ENCODE measurements around the gene SIN3B.

Gene SIN3B

GRCh38 chr19:16834747-16835146, 5.5 kb downstream of the SIN3B start:
- CTCF ChIA-PET = interaction anchor here (1.4 kb wide), 1 partner anchor 55 kb away, joined by 3 read pairs; no protein-coding TSS in a partner anchor

GRCh38 chr19:16836115-16837034, 7.2 kb downstream of the SIN3B start:
- TF ChIP-seq CTCF (IDR thresholded peaks at IDR 0.05; ENCODE audit: insufficient read depth, low read length, missing control alignments) = no peak
- ChIA-PET POLR2A (interaction anchor here (0.6 kb wide), 1 partner anchor 60 kb away, joined by 3 read pairs; no protein-coding TSS in a partner anchor), CTCF (interaction anchor here (1.2 kb wide), 1 partner anchor 13 kb away, joined by 3 read pairs; no protein-coding TSS in a partner anchor)
- DNase-seq (ENCODE audit: low read depth, low spot score) = no peak
- no peak overlapping the region for H3K4me3 ChIP-seq (ENCODE audit: low read depth, low read length)

More at GRCh38 chr19:16834747-16835146, 5.5 kb downstream of the SIN3B start:
- no peak for TF ChIP-seq CTCF (IDR thresholded peaks at IDR 0.05; ENCODE audit: insufficient read depth, low read length, missing control alignments)
- no peak for DNase-seq (ENCODE audit: low read depth, low spot score)
- H3K4me3 ChIP-seq (ENCODE audit: low read depth, low read length) = no peak overlapping the region
- POLR2A ChIA-PET = no interaction called here

- DNase-seq (ENCODE audit: low read depth, low spot score) = no peak
- ChIA-PET CTCF (no interaction called here), POLR2A (no interaction called here)
- TF ChIP-seq CTCF (IDR thresholded peaks at IDR 0.05; ENCODE audit: insufficient read depth, low read length, missing control alignments) = no peak
- no peak overlapping the region for H3K4me3 ChIP-seq (ENCODE audit: low read depth, low read length)
Observed at GRCh38 chr19:16837035-16837362, 7.8 kb downstream of the SIN3B start.

- ChIA-PET CTCF (no interaction called here), POLR2A (no interaction called here)
Observed at GRCh38 chr19:16841391-16841926, 12.3 kb downstream of the SIN3B start.

GRCh38 chr19:16846901-16847300, 17.7 kb downstream of the SIN3B start:
- ChIA-PET POLR2A (no interaction called here), CTCF (no interaction called here)
- no peak overlapping the region for H3K4me3 ChIP-seq (ENCODE audit: low read depth, low read length)
- TF ChIP-seq CTCF (IDR thresholded peaks at IDR 0.05; ENCODE audit: insufficient read depth, low read length, missing control alignments) = no peak
- no peak for DNase-seq (ENCODE audit: low read depth, low spot score)

More at GRCh38 chr19:16841391-16841926, 12.3 kb downstream of the SIN3B start:
- TF ChIP-seq CTCF (IDR thresholded peaks at IDR 0.05; ENCODE audit: insufficient read depth, low read length, missing control alignments) = no peak
- DNase-seq (ENCODE audit: low read depth, low spot score) = no peak
- no peak overlapping the region for H3K4me3 ChIP-seq (ENCODE audit: low read depth, low read length)

- TF ChIP-seq CTCF (IDR thresholded peaks at IDR 0.05; ENCODE audit: insufficient read depth, low read length, missing control alignments) = no peak
- H3K4me3 ChIP-seq (ENCODE audit: low read depth, low read length) = no peak overlapping the region
- ChIA-PET CTCF (interaction anchor here (1.3 kb wide), 1 partner anchor 12 kb away, joined by 4 read pairs; no protein-coding TSS in a partner anchor), POLR2A (no interaction called here)
- no peak for DNase-seq (ENCODE audit: low read depth, low spot score)
Observed at GRCh38 chr19:16847430-16847829, 18.2 kb downstream of the SIN3B start.
